Measurements from ENCODE around the gene KDM5A.

Gene KDM5A

DNA sequence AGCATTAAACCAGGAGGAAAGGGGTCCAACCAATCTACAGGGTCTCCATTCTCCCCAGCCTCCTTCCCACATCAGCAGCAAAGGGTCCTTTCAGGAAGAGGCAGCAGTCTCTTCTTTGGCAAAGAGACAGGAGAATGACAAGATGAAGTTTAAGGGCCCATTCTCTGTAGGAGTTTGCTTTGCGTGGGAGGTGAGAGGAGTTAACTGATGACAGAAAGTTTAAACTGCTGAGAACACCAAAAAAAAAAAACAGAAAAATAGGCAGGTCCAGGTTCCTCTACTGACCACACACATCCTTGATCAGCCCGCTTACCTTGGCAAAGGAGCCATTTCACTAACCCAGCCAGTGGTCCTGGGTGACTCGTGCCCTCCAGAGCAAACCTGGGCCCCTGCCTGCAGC lies 132.2 kb downstream of the KDM5A start:
- no peak overlapping the region for H3K4me3 ChIP-seq (ENCODE audit: low read depth, low read length)
- no peak overlapping the region for H3K9ac ChIP-seq (ENCODE audit: low read length)
- H3K27me3 ChIP-seq (ENCODE audit: control insufficient read depth, insufficient read depth, low read length) = peaks cover 5% of the 10 kb centered on the region; the same call in 1 of the 2 replicates
- peaks cover 4% of the 10 kb centered on the region; the same call in 1 of the 2 replicates for H3K4me1 ChIP-seq (ENCODE audit: control insufficient read depth, insufficient read depth, low read length)
- H3K36me3 ChIP-seq (ENCODE audit: control insufficient read depth, insufficient read depth, low read length) = no peaks in the 10 kb centered on the region
- no peak overlapping the region for H3K27ac ChIP-seq (ENCODE audit: low read depth, low read length)
- no peaks in the 10 kb centered on the region for H3K9me3 ChIP-seq (ENCODE audit: control insufficient read depth, insufficient read depth, low read depth, low read length)

DNA sequence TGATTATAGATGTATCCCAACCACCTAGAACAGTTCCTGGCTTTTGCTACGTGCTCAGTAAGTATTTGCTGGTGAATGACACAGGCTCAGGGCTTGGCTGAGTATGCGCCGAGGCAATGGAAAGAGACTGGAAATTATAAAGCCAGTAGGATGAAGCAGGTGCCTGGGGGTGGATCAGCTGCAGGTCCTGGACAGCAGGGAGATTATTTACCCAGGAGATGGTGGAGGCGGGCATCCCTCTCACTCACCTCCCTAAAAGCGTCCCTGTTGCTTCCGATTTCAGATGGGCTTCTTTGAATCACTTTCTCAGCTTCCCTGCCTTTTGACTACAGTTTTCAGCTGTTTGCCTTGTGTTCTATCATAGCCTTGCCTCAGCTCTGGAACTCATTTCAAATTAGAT lies 132.9 kb downstream of the KDM5A start:
- Histone ChIP-seq H3K9ac (ENCODE audit: low read length) (no peak overlapping the region), H3K4me1 (ENCODE audit: control insufficient read depth, insufficient read depth, low read length) (peaks cover 4% of the 10 kb centered on the region; the same call in 1 of the 2 replicates), H3K27ac (ENCODE audit: low read depth, low read length) (no peak overlapping the region), H3K9me3 (ENCODE audit: control insufficient read depth, insufficient read depth, low read depth, low read length) (no peaks in the 10 kb centered on the region), H3K27me3 (ENCODE audit: control insufficient read depth, insufficient read depth, low read length) (peaks cover 5% of the 10 kb centered on the region; the same call in 1 of the 2 replicates), H3K36me3 (ENCODE audit: control insufficient read depth, insufficient read depth, low read length) (no peaks in the 10 kb centered on the region), H3K4me3 (ENCODE audit: low read depth, low read length) (no peak overlapping the region)

DNA sequence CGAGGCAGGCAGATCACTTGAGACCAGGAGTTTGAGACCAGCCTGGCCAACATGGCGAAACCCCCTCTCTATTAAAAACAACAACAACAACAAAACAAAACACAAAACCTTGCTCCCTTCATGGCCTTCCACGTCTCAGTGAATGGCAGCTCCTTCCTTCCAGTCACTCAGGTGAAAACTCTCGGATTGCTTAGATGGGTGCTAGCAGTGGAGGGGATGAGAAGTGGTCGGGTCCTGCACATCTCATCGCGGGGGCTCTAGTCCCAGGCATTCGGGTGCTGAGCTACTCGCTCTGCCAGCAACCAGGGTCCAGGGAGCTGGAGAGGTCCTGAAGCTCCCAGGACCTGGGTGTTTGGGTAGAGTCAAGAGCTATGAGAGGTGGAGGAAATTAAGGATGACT lies 134.2 kb downstream of the KDM5A start:
- no peaks in the 10 kb centered on the region for H3K36me3 ChIP-seq (ENCODE audit: control insufficient read depth, insufficient read depth, low read length)
- peaks cover 5% of the 10 kb centered on the region; the same call in 1 of the 2 replicates for H3K27me3 ChIP-seq (ENCODE audit: control insufficient read depth, insufficient read depth, low read length)
- H3K9ac ChIP-seq (ENCODE audit: low read length) = no peak overlapping the region

DNA sequence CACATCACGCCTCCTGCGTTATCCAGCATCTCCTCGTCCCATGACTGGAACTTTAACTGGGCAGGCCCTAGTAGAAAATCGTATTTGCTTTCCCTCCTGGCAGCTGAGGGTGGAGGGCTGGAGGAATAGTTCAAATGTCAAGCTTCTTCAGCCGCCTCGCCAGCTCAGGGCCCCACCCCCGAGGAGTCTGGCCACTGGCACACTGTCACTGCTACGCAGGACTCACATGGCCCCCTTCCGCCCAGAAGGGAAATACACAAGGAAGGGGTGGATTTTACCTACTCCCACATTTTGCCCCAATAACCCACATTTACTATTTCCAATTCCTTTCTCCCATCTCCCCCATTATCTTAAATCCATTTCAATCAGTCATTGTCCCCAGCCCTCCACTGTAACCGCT lies 135.1 kb downstream of the KDM5A start:
- H3K36me3 ChIP-seq (ENCODE audit: control insufficient read depth, insufficient read depth, low read length) = no peaks in the 10 kb centered on the region
- H3K9ac ChIP-seq (ENCODE audit: low read length) = no peak overlapping the region
- H3K27ac ChIP-seq (ENCODE audit: low read depth, low read length) = no peak overlapping the region
- no peaks in the 10 kb centered on the region for H3K27me3 ChIP-seq (ENCODE audit: control insufficient read depth, insufficient read depth, low read length)
- H3K4me1 ChIP-seq (ENCODE audit: control insufficient read depth, insufficient read depth, low read length) = peaks cover 4% of the 10 kb centered on the region; the same call in 1 of the 2 replicates
- H3K4me3 ChIP-seq (ENCODE audit: low read depth, low read length) = no peak overlapping the region
- H3K9me3 ChIP-seq (ENCODE audit: control insufficient read depth, insufficient read depth, low read depth, low read length) = no peaks in the 10 kb centered on the region

More for the DNA sequence above, 134.2 kb downstream of the KDM5A start:
- Histone ChIP-seq H3K4me3 (ENCODE audit: low read depth, low read length) (no peak overlapping the region), H3K9me3 (ENCODE audit: control insufficient read depth, insufficient read depth, low read depth, low read length) (no peaks in the 10 kb centered on the region), H3K27ac (ENCODE audit: low read depth, low read length) (no peak overlapping the region), H3K4me1 (ENCODE audit: control insufficient read depth, insufficient read depth, low read length) (peaks cover 4% of the 10 kb centered on the region; the same call in 1 of the 2 replicates)

DNA sequence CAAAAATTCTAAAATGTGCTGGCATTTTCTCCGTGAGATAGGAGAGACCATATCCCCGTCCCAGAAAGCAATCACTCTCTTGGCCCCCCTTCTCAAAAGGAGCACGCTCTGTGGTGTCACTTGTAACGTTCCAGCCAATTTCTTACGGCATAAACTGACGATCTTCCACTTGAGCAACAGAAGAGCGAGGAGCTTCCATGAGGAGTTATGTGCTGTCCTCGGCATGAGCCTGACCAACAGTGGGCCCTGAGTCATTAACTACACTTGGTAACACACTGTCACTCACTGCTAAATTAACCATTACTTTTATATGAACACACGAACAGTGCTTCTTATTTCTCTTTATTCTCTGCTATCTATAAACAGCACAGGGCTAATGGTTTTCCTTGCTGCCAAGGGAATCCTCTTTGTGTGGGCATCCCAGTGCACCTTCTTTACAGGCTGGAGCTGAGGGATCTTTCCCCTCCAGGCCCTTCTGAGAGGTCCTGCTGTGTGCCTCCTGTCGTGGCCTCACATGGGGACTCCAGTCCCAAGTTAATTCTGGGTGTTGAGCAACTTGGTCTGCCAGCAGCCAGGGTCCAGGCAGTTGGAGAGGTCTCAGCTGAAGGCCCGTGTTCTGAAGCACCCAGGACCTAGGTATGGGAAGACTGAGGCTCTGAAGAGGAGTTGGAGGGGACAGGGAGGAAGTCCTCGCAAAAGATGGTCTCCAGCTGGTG lies 135.8 kb downstream of the KDM5A start:
- peaks cover 4% of the 10 kb centered on the region; the same call in 1 of the 2 replicates for H3K4me1 ChIP-seq (ENCODE audit: control insufficient read depth, insufficient read depth, low read length)
- H3K4me3 ChIP-seq (ENCODE audit: low read depth, low read length) = no peak overlapping the region
- 0 out of 2 replicates have a peak, but pooled peaks cover 1% of the 10 kb centered on the region for H3K9me3 ChIP-seq (ENCODE audit: control insufficient read depth, insufficient read depth, low read depth, low read length)
- no peak overlapping the region for H3K9ac ChIP-seq (ENCODE audit: low read length)
- H3K27ac ChIP-seq (ENCODE audit: low read depth, low read length) = no peak overlapping the region
- no peaks in the 10 kb centered on the region for H3K36me3 ChIP-seq (ENCODE audit: control insufficient read depth, insufficient read depth, low read length)
- no peaks in the 10 kb centered on the region for H3K27me3 ChIP-seq (ENCODE audit: control insufficient read depth, insufficient read depth, low read length)

DNA sequence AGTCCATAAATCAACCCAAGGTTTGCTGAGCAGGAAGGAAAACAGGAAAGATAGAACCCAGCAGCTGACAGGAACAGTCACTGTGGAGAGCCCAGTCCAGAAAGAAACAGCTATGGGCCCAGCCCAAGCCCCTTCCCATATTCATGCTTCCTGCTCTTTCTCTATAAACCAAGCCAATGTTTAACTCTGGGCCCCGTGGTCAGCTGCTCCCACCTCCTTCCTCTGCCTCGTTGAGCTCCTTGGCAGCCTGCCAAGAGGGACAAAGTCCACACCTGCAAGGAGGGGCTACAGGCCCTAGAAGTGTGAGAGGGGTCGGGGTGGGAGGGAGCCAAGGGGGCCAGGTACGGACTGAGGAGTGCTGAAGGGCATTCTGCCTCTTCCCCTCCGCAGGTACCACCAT lies 136.5 kb downstream of the KDM5A start:
- Histone ChIP-seq H3K36me3 (ENCODE audit: control insufficient read depth, insufficient read depth, low read length) (no peaks in the 10 kb centered on the region), H3K27ac (ENCODE audit: low read depth, low read length) (no peak overlapping the region), H3K9me3 (ENCODE audit: control insufficient read depth, insufficient read depth, low read depth, low read length) (0 out of 2 replicates have a peak, but pooled peaks cover 6% of the 10 kb centered on the region), H3K4me1 (ENCODE audit: control insufficient read depth, insufficient read depth, low read length) (peaks cover 4% of the 10 kb centered on the region; the same call in 1 of the 2 replicates), H3K4me3 (ENCODE audit: low read depth, low read length) (no peak overlapping the region), H3K27me3 (ENCODE audit: control insufficient read depth, insufficient read depth, low read length) (no peaks in the 10 kb centered on the region), H3K9ac (ENCODE audit: low read length) (no peak overlapping the region)

DNA sequence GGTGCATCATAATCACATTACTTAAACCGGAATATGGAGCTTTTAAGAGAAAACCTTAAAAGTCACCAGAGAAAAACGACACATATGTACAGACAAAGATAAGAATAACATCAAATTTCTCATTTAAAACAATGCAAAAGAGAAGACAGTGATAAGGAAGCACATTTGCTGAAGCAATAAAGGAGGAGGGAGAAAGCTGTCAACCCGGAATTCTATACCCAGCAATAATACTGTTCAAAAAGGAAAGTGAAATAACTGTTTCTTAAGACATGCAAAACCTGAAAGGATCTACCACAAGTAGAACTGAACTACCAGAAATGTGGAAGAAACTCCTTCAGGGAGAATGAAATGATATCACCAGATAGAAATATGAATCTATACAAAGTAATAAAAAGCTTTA lies 141.8 kb downstream of the KDM5A start:
- H3K9ac ChIP-seq (ENCODE audit: low read length) = no peak overlapping the region
- H3K27ac ChIP-seq (ENCODE audit: low read depth, low read length) = no peak overlapping the region
- H3K4me1 ChIP-seq (ENCODE audit: control insufficient read depth, insufficient read depth, low read length) = no peaks in the 10 kb centered on the region
- no peaks in the 10 kb centered on the region for H3K27me3 ChIP-seq (ENCODE audit: control insufficient read depth, insufficient read depth, low read length)
- 0 out of 2 replicates have a peak, but pooled peaks cover 6% of the 10 kb centered on the region for H3K9me3 ChIP-seq (ENCODE audit: control insufficient read depth, insufficient read depth, low read depth, low read length)
- H3K4me3 ChIP-seq (ENCODE audit: low read depth, low read length) = no peak overlapping the region
- H3K36me3 ChIP-seq (ENCODE audit: control insufficient read depth, insufficient read depth, low read length) = no peaks in the 10 kb centered on the region

DNA sequence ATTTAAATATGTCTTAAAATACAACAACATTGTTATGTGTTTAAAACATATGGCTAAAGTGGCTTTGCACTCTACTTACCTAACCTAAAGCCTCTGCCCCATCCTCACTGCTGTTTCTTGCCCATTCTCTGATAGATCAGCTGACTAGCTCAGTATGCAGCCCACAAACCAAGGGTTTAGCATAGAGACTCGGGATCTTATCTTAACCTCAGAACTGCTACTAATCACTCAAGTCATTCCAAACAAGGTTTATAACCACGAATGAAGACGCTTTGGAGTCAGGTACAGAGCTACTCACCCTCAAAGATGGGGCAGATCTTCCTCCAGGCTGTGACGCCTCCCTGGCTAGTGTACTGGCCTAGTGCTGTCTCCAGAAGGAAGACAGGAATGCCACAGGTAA lies 145.7 kb downstream of the KDM5A start:
- Histone ChIP-seq H3K27me3 (ENCODE audit: control insufficient read depth, insufficient read depth, low read length) (no peaks in the 10 kb centered on the region), H3K9ac (ENCODE audit: low read length) (no peak overlapping the region), H3K36me3 (ENCODE audit: control insufficient read depth, insufficient read depth, low read length) (no peaks in the 10 kb centered on the region), H3K9me3 (ENCODE audit: control insufficient read depth, insufficient read depth, low read depth, low read length) (peaks cover 11% of the 10 kb centered on the region; the same call in 1 of the 2 replicates), H3K27ac (ENCODE audit: low read depth, low read length) (no peak overlapping the region), H3K4me1 (ENCODE audit: control insufficient read depth, insufficient read depth, low read length) (no peaks in the 10 kb centered on the region), H3K4me3 (ENCODE audit: low read depth, low read length) (no peak overlapping the region)

DNA sequence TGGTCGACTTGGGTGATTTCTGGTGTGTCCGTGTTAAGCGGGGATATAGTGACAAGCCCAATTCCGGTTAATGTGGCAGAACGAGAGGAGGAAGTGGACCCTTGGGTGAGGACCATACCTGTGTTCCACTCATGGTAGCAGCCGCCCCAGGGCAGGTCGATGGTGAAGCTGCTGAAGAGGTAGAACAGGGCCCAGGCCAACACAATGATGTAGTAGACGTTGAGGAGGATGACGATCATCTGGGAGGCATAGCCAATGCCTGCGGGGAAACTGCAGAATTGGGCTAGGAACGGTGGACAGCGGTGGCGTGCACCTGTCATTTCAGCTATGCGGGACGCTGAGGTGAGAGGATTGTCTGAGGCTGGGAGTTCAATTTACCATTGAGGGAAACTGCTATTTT lies 146.6 kb downstream of the KDM5A start:
- Histone ChIP-seq H3K4me3 (ENCODE audit: low read depth, low read length) (no peak overlapping the region), H3K36me3 (ENCODE audit: control insufficient read depth, insufficient read depth, low read length) (no peaks in the 10 kb centered on the region), H3K9ac (ENCODE audit: low read length) (no peak overlapping the region), H3K27ac (ENCODE audit: low read depth, low read length) (no peak overlapping the region), H3K27me3 (ENCODE audit: control insufficient read depth, insufficient read depth, low read length) (no peaks in the 10 kb centered on the region), H3K9me3 (ENCODE audit: control insufficient read depth, insufficient read depth, low read depth, low read length) (peaks cover 12% of the 10 kb centered on the region), H3K4me1 (ENCODE audit: control insufficient read depth, insufficient read depth, low read length) (no peaks in the 10 kb centered on the region)

DNA sequence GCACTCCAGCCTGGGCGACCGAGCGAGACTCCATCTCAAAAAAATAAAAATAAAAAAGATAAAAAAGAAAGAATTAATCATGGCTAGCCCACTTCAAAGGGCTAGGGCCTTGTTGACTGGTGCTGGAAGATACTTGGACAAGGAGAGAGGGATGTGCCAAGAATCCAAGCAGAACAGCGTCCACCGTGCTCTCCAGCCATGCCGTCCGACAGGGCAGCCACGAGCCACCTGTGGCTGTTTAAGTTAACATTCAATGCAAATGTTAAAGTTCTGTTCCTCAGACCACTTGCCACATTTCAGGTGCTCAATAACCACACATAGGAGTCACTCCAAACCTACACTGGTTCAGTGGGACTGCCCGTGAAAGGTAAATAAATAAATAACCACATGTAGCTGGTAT lies 147.9 kb downstream of the KDM5A start:
- Histone ChIP-seq H3K4me1 (ENCODE audit: control insufficient read depth, insufficient read depth, low read length) (no peaks in the 10 kb centered on the region), H3K27me3 (ENCODE audit: control insufficient read depth, insufficient read depth, low read length) (no peaks in the 10 kb centered on the region), H3K4me3 (ENCODE audit: low read depth, low read length) (no peak overlapping the region), H3K9ac (ENCODE audit: low read length) (no peak overlapping the region), H3K36me3 (ENCODE audit: control insufficient read depth, insufficient read depth, low read length) (no peaks in the 10 kb centered on the region), H3K27ac (ENCODE audit: low read depth, low read length) (no peak overlapping the region), H3K9me3 (ENCODE audit: control insufficient read depth, insufficient read depth, low read depth, low read length) (peaks cover 24% of the 10 kb centered on the region)

DNA sequence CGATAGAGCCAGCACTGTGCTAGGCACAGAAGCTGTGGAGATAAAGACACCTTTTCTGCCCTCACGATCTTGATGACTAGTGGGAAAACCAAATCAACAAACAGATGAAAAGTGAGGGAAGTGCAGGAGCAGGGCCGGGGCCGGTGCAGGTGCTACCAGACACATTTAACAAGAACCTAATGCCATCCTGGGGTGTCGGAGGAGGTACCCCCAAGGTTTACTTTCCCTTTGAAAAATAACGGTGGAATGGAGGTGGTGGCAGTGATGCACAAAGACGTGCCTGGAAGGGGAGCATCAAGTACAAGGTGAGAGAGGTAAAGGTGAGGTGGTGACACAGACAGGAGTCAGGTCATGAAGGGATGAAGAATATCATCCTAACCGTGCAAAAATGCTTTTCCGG lies 148.6 kb downstream of the KDM5A start:
- H3K36me3 ChIP-seq (ENCODE audit: control insufficient read depth, insufficient read depth, low read length) = no peaks in the 10 kb centered on the region
- H3K4me1 ChIP-seq (ENCODE audit: control insufficient read depth, insufficient read depth, low read length) = no peaks in the 10 kb centered on the region
- no peak overlapping the region for H3K9ac ChIP-seq (ENCODE audit: low read length)
- no peaks in the 10 kb centered on the region for H3K27me3 ChIP-seq (ENCODE audit: control insufficient read depth, insufficient read depth, low read length)
- H3K9me3 ChIP-seq (ENCODE audit: control insufficient read depth, insufficient read depth, low read depth, low read length) = peaks cover 25% of the 10 kb centered on the region
- no peak overlapping the region for H3K4me3 ChIP-seq (ENCODE audit: low read depth, low read length)
- H3K27ac ChIP-seq (ENCODE audit: low read depth, low read length) = no peak overlapping the region
